Activated T-cell treated with anti-CD3 and anti-CD28 coated beads for 24 hours (primary cell): ENCODE data around the gene CFAP58.

Experiments
- DNase-seq: peaks from one replicate; pipeline ENCODE4 v3.0.0-alpha.2; 2020; ENCODE audit warnings: low read depth

CFAP58 gene

DNA sequence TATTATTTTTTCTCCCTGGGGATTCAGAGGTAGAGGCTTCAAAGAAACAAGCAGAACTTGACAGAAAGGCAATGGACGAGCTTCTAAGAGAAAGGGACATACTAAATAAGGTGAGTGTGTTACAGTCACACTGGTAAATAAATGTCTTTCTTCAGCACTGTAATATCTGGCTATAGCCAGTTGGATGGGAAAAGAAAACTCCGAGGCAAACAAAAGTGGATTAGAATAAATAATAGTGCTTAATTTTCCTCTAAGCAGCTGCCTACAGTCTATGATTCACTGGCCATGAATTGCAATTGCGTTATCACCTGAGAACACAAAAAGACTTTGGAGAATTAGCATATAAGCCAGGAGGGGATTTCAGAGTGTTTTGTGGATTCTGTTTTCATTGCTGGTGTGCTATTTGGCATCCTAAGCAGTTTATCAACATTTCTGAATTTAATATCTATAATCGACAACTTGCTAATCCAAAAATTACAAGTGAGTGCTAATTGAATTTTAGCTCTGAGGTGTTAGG lies 23.2 kb downstream of the CFAP58 start:
- no peak for DNase-seq

GRCh38 chr10:104380336-104380735 lies 26.7 kb downstream of the CFAP58 start:
- no peak for DNase-seq

GRCh38 chr10:104387130-104387888 lies 33.7 kb downstream of the CFAP58 start:
- DNase-seq: no peak

- no peak for DNase-seq
Observed at GRCh38 chr10:104388830-104389229, 35.2 kb downstream of the CFAP58 start.

DNA sequence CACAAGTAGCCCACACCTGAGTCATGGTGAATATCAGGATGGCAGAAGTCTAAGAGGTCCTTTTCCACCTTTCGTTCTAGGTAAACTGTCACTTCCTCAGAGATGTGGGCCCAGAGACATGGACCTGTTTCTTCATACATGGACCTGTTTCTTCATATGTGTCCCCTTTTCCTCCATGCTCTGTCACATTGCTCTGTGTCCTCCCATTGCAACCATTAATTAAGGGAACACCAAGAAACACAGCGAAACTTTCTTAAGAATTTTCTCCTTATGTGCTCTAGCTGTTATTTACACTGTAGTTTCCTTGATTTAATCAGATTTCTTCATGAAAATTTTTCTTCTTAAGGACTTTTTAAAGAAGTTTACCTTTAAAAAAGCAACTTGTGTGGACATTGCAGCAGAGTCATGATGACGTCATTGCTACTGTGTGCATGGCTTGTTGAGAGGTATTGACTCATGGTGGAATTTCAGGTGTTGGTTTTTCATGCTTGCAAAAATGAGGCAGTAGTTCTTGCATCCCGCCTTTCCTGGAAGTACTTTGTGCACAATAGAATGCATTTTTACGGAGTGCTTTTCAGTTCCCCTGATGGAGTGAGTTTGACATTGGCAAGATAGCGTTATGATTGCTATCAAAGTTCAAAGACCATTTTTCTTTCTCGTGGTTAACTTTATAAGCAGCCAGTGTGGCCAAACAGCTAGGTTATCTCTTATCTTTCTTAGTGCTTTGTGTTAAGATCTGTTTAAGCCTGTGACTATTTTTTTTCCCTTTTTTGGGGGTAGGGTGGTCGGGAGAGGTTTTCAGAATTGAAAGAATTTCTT lies 37.7 kb downstream of the CFAP58 start:
- DNase-seq: no peak

GRCh38 chr10:104391969-104392296 lies 38.3 kb downstream of the CFAP58 start:
- DNase-seq: no peak

DNA sequence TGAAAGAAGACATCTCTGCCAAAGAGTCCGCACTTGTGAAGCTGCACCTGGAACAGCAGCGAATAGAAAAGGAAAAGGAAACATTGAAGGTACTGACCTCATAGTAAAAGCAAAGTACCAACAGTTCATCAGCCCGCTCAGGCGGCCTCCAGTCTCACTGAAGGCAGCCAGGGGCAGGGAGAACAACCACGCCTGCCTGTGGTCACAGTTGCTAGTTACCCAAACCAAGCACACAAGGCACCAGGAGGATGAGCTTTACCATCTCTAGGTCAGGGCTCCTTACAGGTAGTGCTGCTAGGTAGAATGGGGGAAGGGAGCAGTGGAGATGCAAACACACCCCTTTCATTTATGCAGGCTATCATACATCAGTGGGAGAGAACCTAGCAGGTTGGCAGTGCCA lies 39.8 kb downstream of the CFAP58 start:
- DNase-seq: no peak

DNA sequence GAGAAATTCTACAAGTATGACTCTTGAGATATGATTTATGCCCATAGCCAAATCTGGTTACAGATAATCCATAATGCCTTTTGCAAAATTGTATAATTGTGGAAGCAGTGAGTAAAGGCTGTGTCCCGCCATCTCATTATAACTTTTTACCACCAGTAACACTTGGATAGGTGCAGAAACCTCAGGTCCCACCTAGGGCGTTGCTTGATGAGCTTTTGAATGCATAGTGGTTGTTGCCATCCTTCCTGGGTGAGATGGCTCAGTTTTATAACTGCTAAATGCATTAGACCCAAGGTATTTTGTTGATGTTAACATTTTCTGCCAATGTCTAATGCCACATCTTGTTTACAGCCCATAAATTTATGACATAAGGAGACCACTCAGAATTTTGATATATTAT lies 42.9 kb downstream of the CFAP58 start:
- DNase-seq: no peak

- no peak for DNase-seq
Observed at GRCh38 chr10:104403636-104404035, 50.0 kb downstream of the CFAP58 start.

DNA sequence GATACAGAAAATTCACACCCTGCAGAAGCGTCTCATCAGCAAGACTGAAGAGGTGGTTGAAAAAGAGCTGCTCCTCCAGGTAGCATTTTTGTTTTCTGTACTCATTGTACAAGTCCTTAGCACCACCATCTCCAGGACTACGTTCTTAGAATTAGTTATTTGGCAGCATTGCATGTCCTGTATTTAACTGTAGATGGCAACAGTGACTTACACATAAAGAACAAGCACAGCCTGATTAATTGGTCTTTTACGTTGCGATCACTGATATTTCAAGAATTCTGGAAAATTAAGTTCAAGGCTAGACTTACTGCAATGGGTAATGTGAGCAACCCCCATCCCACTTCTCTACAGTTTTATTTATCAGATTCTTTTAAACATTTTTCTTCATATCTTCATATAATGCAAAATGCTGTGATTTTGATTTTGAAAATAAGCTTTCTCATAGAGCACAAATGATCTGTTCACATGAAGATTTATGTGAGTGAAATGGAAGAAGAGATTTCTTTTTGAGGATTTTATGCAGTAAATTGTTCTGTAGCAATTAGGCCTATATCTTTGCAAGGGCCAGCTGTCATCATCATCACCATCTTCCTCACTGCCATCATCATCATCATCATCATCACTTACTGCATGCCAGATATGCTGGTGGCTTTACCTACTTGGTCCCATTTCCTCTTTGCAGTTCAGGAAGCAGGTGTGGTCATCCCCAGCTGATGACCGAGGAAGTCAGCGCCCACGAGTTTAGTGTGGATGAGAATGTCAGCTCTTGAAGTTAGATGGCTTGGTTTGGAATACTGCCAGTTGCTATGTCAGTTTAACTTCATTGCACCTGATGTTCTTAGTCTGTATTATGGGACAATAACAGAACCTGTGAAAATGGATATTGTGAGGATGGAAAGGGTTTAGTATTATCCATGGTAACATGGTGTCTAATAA lies 53.4 kb downstream of the CFAP58 start:
- no peak for DNase-seq

GRCh38 chr10:104413528-104413927 lies 59.9 kb downstream of the CFAP58 start:
- DNase-seq: no peak

- DNase-seq: no peak
Observed at GRCh38 chr10:104415526-104416165, 62.0 kb downstream of the CFAP58 start.

GRCh38 chr10:104416851-104417250 lies 63.2 kb downstream of the CFAP58 start:
- no peak for DNase-seq

DNA sequence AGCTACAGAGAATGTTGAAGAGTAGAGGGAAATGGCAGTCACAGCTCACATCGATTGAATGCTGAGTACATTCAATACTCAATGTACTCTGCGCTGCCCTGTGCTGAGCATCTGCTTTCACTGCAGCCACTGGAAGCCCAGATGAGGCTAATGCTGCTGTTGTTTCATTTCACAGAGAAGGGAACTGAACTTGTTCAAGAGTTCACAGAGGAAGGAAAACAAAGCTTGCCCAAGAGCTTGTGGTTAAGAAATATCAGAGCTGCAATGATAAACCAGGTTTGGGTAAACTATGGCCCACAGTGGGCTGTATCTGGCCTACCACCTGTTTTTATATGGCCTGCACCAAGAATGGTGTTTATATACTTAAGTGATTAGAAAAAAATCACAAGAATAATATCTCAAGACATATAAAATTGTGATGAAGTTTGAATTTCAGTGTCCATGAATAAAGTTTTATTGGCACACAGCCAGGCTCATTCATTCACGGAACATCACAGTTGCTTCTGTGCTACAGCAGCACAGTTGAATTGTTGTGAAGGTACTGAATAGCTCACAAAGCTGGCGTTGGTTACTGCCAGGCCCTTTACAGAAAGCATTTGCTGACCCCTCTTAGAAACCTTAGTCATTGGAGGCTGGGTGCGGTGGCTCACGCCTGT lies 64.1 kb downstream of the CFAP58 start:
- no peak for DNase-seq

GRCh38 chr10:104424719-104425118 lies 71.1 kb downstream of the CFAP58 start:
- DNase-seq: no peak

GRCh38 chr10:104427989-104428388 lies 74.4 kb downstream of the CFAP58 start:
- DNase-seq: no peak

DNA sequence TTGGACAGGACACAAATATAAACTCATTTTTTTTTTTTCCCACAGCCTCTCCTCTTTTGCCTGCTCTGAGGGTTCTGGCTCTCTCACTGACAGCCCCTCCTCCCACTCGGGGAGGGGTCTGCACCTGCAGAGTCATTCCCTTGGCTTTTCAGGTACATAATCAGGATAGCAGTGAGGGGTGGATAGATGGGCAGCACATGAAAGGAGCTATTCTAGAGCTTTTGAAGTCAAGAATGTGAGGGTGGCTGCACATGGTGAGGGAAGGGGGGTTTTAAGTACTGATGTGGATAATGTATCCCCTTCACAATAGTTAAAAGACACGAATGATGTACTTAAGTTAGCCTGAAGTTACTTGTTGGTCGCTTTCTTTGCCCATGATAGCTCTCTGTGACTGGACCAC lies 76.2 kb downstream of the CFAP58 start:
- DNase-seq: no peak

DNA sequence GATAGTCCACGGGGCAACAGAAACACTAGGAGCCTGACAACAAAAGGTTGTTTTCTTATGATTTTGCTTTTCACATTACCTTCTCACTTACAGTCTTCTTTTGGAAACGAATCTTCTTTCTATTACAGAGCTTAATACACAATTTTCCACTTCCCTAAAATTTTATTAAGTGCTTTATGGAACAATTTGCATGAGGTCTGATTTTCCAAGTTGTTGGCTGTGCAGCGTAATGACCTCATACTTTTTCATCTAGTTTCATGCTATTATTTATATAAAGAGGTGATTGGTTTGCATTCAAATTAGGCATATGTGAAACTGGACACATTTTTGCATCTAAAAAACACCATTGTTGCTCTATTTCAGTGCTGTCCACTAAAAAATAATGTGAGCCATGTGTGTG lies 76.7 kb downstream of the CFAP58 start:
- no peak for DNase-seq

DNA sequence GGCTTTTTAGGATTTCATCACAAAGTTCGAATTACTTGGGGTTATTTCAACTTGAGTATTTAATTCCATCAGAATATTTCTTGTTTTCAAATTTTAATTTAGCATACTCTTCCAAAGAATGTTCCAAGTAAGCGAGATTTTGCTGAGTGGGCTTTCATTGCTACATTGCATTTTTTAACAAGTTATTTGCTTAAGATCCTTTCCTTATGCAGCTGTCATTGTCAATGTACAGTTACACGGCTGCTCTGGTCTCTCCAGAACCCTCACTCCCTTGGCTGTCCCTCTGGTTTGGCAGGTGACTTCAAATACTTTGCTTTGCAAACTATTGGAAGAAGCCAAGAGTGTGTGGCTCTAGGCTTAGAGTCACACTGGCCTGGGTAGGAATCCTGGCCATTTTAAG lies 80.0 kb downstream of the CFAP58 start:
- DNase-seq: no peak

DNA sequence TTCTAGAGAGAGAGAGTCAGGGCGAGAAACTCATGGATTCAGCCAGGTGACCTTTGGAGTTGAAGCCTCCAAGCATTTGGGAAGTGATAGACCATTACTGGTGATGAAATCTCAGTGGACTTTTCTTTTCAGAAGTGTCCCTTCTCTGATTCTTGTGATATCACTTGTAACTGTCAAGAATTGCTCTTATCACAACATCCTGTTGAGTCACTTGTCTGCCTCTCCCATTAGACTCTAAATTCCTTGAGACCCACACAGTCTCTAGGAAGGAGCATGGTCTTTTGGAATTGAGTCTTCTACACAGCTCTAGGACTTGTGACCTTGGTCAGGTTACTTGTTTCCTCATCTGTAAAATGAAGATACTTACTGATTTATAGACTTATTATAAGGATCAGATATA lies 81.0 kb downstream of the CFAP58 start:
- no peak for DNase-seq

DNA sequence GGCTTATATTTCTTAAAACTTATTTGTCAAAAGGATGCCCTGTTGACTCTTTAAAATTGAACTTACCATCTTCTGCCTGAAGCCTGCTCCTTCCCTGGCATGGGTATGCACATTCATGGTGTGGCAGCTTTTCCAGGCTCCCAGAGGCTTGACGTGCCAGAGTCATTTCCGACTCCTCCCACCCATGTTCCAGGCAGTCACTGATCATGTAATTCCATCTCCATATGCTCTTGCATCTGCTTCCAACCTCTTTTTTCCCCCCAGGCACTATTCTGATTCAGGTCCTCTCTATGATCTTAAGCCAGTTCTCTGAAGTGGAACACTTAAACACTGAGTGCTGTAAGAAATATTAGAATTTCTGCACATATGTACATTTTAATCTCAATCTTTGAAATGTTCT lies 82.2 kb downstream of the CFAP58 start:
- DNase-seq: no peak
